ENCODE data around the gene CACNA1D. TPM values are rescaled to one million over a fixed set of nuclear protein-coding genes. Genes with fewer than 3 reads are reported as not detected.

The CACNA1D gene
- total RNA-seq, 1 experiment from 2014 or later: 1.1 TPM

GRCh38 chr3:53750253-53751210 lies 256.1 kb downstream of the CACNA1D start (continued):
- TF ChIP-seq JUND (IDR thresholded peaks at IDR 0.05) (no peak), RAD21 (IDR thresholded peaks at IDR 0.05; ENCODE audit: low read depth) (no peak), EZH2 (IDR thresholded peaks at IDR 0.05) (no peak), EZH2phosphoT487 (IDR thresholded peaks at IDR 0.05; ENCODE audit: borderline replicate concordance) (no peak), ZBTB33 (IDR thresholded peaks at IDR 0.05; ENCODE audit: extremely low read depth, insufficient replicate concordance, low read length) (no peak), SRF (IDR thresholded peaks at IDR 0.05; ENCODE audit: low read depth) (no peak), EGR1 (IDR thresholded peaks at IDR 0.05; ENCODE audit: low read depth) (no peak), TCF7L2 (IDR thresholded peaks at IDR 0.05; ENCODE audit: borderline replicate concordance, extremely low read depth, insufficient read depth, insufficient read length) (no peak), ELF1 (IDR thresholded peaks at IDR 0.05; ENCODE audit: borderline replicate concordance, low read depth) (no peak), ZNF274 (IDR thresholded peaks at IDR 0.05; ENCODE audit: low read depth, low read length) (no peak), YY1 (IDR thresholded peaks at IDR 0.05; ENCODE audit: extremely low read depth, insufficient replicate concordance, low read depth, low read length) (no peak)

Measured in HCT116 (cell line).